ENCODE data around the gene HOXB6. TPM values are rescaled to one million over a fixed set of nuclear protein-coding genes. Genes with fewer than 3 reads are reported as not detected.
A peak's percentile ranks its signal among the peaks of the same experiment; 100 is the strongest.

HOXB6 gene
- total RNA-seq, 3 donors from 2014 or later, result 41.3 to 68.8 (median 50.9) TPM

- no peaks in the 10 kb centered on the region for H3K36me3 ChIP-seq (ENCODE audit: low read depth)
- H3K4me3 ChIP-seq, result no peak within 1 kb of the TSS
- intact Hi-C loops (cut with DNase I, micrococcal nuclease), result loop anchor here in 1 of 2 donors (5.0 kb wide), 1 partner anchor 278 kb away; no protein-coding TSS in a partner anchor
- no peak for TF ChIP-seq CTCF (IDR thresholded peaks at IDR 0.05)
- H3K4me1 ChIP-seq (ENCODE audit: low read depth), result peaks cover 43% of the 10 kb centered on the region
- no peak for ATAC-seq
- DNase-seq, result peak; percentile 9 to 60 (median 34)
- H3K9me3 ChIP-seq, result no peaks in the 10 kb centered on the region
Observed at GRCh38 chr17:48615047-48615962, 10.5 kb upstream of the HOXB6 start, which contains the start of gene HOXB8. Gene HOXB8 (minus strand): TSS chr17:48615292. CDS start chr17:48614704, 588 bp downstream.

GRCh38 chr17:48613862-48614694 is 9.3 kb upstream of the HOXB6 start:
- ATAC-seq (no peak), DNase-seq (peak in 2 of 3 donors; percentile 55 to 65)
- Histone ChIP-seq H3K4me3 (no peak overlapping the region), H3K4me1 (ENCODE audit: low read depth) (peaks cover 36% of the 10 kb centered on the region), H3K9me3 (no peaks in the 10 kb centered on the region), H3K36me3 (ENCODE audit: low read depth) (no peaks in the 10 kb centered on the region)
- TF ChIP-seq CTCF (IDR thresholded peaks at IDR 0.05), result no peak
- intact Hi-C loops (cut with DNase I, micrococcal nuclease), result no loop called here

GRCh38 chr17:48612854-48613691 is 8.3 kb upstream of the HOXB6 start:
- peak; percentile 29 for ATAC-seq
- H3K4me3 ChIP-seq, result peak overlapping the region; percentile 3
- no peak for TF ChIP-seq CTCF (IDR thresholded peaks at IDR 0.05)
- no peaks in the 10 kb centered on the region for H3K36me3 ChIP-seq (ENCODE audit: low read depth)
- peaks cover 34% of the 10 kb centered on the region for H3K4me1 ChIP-seq (ENCODE audit: low read depth)
- intact Hi-C loops (cut with DNase I, micrococcal nuclease), result no loop called here
- peak in 2 of 3 donors; percentile 58 to 72 for DNase-seq
- H3K9me3 ChIP-seq, result no peaks in the 10 kb centered on the region

GRCh38 chr17:48612456-48612853 is 7.7 kb upstream of the HOXB6 start:
- no peak for ATAC-seq
- H3K4me1 ChIP-seq (ENCODE audit: low read depth), result peaks cover 31% of the 10 kb centered on the region
- peak in 1 of 3 donors; percentile 45 for DNase-seq
- no peaks in the 10 kb centered on the region for H3K9me3 ChIP-seq
- H3K4me3 ChIP-seq, result peak overlapping the region; percentile 6
- intact Hi-C loops (cut with DNase I, micrococcal nuclease), result no loop called here
- no peaks in the 10 kb centered on the region for H3K36me3 ChIP-seq (ENCODE audit: low read depth)
- no peak for TF ChIP-seq CTCF (IDR thresholded peaks at IDR 0.05)
